GM15510 (cell line): ENCODE results near the gene CNTNAP4.

Experiments used
- POLR2A ChIP-seq: IDR thresholded peaks from 3 replicates; pipeline ENCODE4 v1.6.1; 2011; ENCODE audit warnings: borderline replicate concordance; ENCODE audit not compliant: insufficient read length; ENCODE audit errors: extremely low read depth

Gene CNTNAP4

GRCh38 chr16:76441876-76442275, 164.7 kb downstream of the CNTNAP4 start:
- no peak for TF ChIP-seq POLR2A

- TF ChIP-seq POLR2A = no peak
Measured at GRCh38 chr16:76443973-76444372, 166.8 kb downstream of the CNTNAP4 start.

- no peak for TF ChIP-seq POLR2A
Measured at GRCh38 chr16:76444832-76445231, 167.6 kb downstream of the CNTNAP4 start.

- no peak for TF ChIP-seq POLR2A
Measured at GRCh38 chr16:76445815-76446214, 168.6 kb downstream of the CNTNAP4 start.

- no peak for TF ChIP-seq POLR2A
Measured at GRCh38 chr16:76446251-76446650, 169.1 kb downstream of the CNTNAP4 start.

- no peak for TF ChIP-seq POLR2A
Measured at GRCh38 chr16:76450890-76451289, 173.7 kb downstream of the CNTNAP4 start.

GRCh38 chr16:76455257-76455656, 178.1 kb downstream of the CNTNAP4 start:
- no peak for TF ChIP-seq POLR2A

GRCh38 chr16:76456016-76456415, 178.8 kb downstream of the CNTNAP4 start:
- no peak for TF ChIP-seq POLR2A

- no peak for TF ChIP-seq POLR2A
Measured at GRCh38 chr16:76459111-76459510, 181.9 kb downstream of the CNTNAP4 start.

- no peak for TF ChIP-seq POLR2A
Measured at GRCh38 chr16:76461836-76462235, 184.6 kb downstream of the CNTNAP4 start.

- no peak for TF ChIP-seq POLR2A
Measured at GRCh38 chr16:76464955-76465620, 187.9 kb downstream of the CNTNAP4 start.

- TF ChIP-seq POLR2A = no peak
Measured at GRCh38 chr16:76466871-76467270, 189.7 kb downstream of the CNTNAP4 start.

- no peak for TF ChIP-seq POLR2A
Measured at GRCh38 chr16:76474048-76474447, 196.8 kb downstream of the CNTNAP4 start.

GRCh38 chr16:76478105-76478504, 200.9 kb downstream of the CNTNAP4 start:
- TF ChIP-seq POLR2A = no peak

- no peak for TF ChIP-seq POLR2A
Measured at GRCh38 chr16:76483307-76483909, 206.2 kb downstream of the CNTNAP4 start.

GRCh38 chr16:76484020-76484419, 206.8 kb downstream of the CNTNAP4 start:
- no peak for TF ChIP-seq POLR2A
